ENCODE results near the gene RIT1. TPM values are rescaled to one million over a fixed set of nuclear protein-coding genes. Genes with fewer than 3 reads are reported as not detected.

RIT1 gene
- total and polyA plus RNA-seq, 5 experiments from 2014 or later, result 16.4 to 42.5 (median 18.0) TPM

DNA sequence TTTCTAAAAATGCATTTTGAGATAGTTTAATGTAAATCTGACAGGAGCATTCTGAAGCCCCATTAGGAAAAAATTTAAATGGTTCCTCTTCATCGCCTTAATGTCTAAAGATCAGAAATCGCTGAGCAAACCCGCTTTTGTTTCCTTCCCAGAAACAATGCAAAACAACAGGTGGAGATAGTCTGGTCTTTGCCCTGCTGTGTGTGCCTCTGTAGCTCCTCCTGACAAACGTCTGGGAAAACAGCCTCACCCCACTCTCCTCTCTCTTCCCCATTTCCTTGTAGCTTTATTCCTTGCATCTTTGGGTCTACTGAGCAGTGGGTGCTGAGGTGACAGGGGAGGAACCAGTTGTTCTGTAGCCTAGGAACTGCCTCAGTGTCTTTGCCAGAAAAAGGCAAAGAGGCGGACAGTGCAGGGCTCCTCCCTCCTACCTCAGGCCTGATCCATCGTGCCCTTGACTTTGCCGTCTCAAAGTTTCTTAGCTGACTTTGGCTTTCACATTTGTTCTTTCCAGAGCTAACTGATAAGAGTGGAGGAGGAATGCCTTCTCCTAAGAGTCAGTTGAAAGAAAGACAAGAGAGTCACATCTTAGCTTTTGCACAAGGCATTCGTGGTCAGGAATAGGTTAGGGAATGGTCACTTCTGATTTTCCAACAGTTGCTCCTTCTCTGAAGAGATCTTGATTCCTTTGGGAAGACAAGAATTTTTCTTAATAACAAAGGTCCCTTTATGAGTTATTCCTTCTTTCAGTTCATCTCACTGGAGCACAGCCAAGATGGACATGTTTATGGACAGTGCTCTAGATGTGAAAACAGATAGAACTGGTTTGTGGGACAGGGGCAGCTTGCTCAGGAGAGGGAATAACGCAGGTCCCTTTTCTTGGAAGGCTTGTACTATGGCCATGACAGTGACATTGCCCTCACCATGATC lies 26.9 kb downstream of the RIT1 start:
- no peak for ATAC-seq
- no peaks in the 10 kb centered on the region for H3K9me3 Mint-ChIP-seq
- H3K36me3 Mint-ChIP-seq, result no peaks in the 10 kb centered on the region
- H3K27ac Mint-ChIP-seq, result peak overlapping the region in 1 of 10 donors; percentile 49
- POLR2A ChIA-PET, result no interaction called here
- no peak overlapping the region for H3K4me3 Mint-ChIP-seq
- no peak for DNase-seq
- peaks cover 0 to 2% (median 0%) of the 10 kb centered on the region in 4 donors for H3K4me1 Mint-ChIP-seq
- H3K27me3 Mint-ChIP-seq, result no peaks in the 10 kb centered on the region

GRCh38 chr1:155882766-155883165 lies 28.4 kb downstream of the RIT1 start:
- POLR2A ChIA-PET, result no interaction called here
- Mint-ChIP-seq H3K4me1 (peaks cover 0 to 2% (median 0%) of the 10 kb centered on the region in 4 donors), H3K36me3 (no peaks in the 10 kb centered on the region), H3K27me3 (no peaks in the 10 kb centered on the region), H3K27ac (no peak overlapping the region), H3K4me3 (no peak overlapping the region), H3K9me3 (no peaks in the 10 kb centered on the region)
- ATAC-seq, result no peak
- DNase-seq, result no peak

- H3K4me3 Mint-ChIP-seq, result no peak overlapping the region
- peaks cover 0 to 2% (median 0%) of the 10 kb centered on the region in 4 donors for H3K4me1 Mint-ChIP-seq
- H3K9me3 Mint-ChIP-seq, result no peaks in the 10 kb centered on the region
- DNase-seq, result no peak
- POLR2A ChIA-PET, result no interaction called here
- no peak overlapping the region for H3K27ac Mint-ChIP-seq
- H3K27me3 Mint-ChIP-seq, result no peaks in the 10 kb centered on the region
- no peaks in the 10 kb centered on the region for H3K36me3 Mint-ChIP-seq
- no peak for ATAC-seq
Measured at GRCh38 chr1:155882235-155882634, 28.9 kb downstream of the RIT1 start.

DNA sequence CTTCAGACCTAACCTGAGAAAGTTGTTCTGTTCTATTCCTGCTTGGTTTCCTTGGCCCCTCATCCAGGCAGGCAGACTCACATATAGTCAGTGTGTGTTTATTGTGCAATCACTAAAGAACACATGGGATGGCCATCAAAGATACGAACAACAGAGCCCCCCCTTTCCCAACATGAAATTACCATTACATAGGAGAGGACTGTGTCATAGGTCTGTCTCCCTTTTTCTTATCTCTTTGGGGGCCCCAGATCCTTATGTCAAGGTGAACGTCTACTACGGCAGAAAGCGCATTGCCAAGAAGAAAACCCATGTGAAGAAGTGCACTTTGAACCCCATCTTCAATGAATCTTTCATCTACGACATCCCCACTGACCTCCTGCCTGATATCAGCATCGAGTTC lies 30.2 kb downstream of the RIT1 start:
- H3K9me3 Mint-ChIP-seq, result no peaks in the 10 kb centered on the region
- no peak overlapping the region for H3K27ac Mint-ChIP-seq
- POLR2A ChIA-PET, result interaction anchor here (0.6 kb wide), 1 partner anchor 50 kb away, joined by 7 read pairs; no protein-coding TSS in a partner anchor
- DNase-seq, result no peak
- no peaks in the 10 kb centered on the region for H3K36me3 Mint-ChIP-seq
- H3K27me3 Mint-ChIP-seq, result no peaks in the 10 kb centered on the region
- H3K4me3 Mint-ChIP-seq, result no peak overlapping the region
- no peak for ATAC-seq
- H3K4me1 Mint-ChIP-seq, result peaks cover 0 to 2% (median 0%) of the 10 kb centered on the region in 4 donors

DNA sequence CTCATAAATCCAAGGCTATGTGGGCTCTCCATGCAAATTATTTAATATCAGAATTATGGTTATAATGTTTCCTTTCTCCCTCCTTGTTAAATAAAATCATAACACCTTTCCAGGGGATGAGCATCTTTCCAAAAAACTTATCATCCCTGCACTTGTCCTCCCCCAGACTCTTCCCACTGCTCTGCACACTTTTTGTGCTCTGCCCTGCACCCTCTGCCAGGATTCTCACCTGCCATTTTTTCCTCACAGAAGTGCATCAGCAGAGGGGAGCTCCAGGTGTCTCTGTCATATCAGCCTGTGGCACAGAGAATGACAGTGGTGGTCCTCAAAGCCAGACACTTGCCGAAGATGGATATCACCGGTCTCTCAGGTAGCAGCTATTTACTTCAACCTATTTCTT lies 30.9 kb downstream of the RIT1 start:
- H3K36me3 Mint-ChIP-seq, result no peaks in the 10 kb centered on the region
- ATAC-seq, result no peak
- no peaks in the 10 kb centered on the region for H3K27me3 Mint-ChIP-seq
- DNase-seq, result no peak
- peaks cover 0 to 2% (median 0%) of the 10 kb centered on the region in 4 donors for H3K4me1 Mint-ChIP-seq
- POLR2A ChIA-PET, result interaction anchor here (0.6 kb wide), 1 partner anchor 51 kb away, joined by 7 read pairs; no protein-coding TSS in a partner anchor
- no peak overlapping the region for H3K27ac Mint-ChIP-seq
- no peak overlapping the region for H3K4me3 Mint-ChIP-seq
- H3K9me3 Mint-ChIP-seq, result no peaks in the 10 kb centered on the region

DNA sequence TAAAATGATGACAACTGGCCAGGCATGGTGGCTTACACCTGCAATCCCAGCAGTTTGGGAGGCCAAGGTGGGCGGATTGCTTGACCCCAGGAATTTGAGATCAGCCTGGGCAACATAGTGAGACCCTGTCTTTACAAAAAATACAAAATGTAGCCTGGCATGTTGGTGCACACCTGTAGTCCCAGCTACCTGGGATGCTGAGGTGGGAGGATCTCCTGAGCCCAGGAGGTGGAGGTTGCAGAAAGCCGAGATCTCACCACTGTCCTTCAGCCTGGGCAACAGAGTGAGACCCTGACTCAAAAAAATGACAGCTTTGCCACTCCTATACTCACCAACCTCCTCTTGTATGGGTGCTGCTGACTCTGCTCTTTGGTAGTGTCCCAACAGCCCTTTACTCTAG lies 33.2 kb downstream of the RIT1 start:
- POLR2A ChIA-PET, result no interaction called here
- Mint-ChIP-seq H3K27ac (peak overlapping the region in 1 of 10 donors; percentile 36), H3K4me3 (no peak overlapping the region), H3K36me3 (no peaks in the 10 kb centered on the region), H3K27me3 (no peaks in the 10 kb centered on the region), H3K4me1 (peaks cover 0 to 2% (median 0%) of the 10 kb centered on the region in 4 donors), H3K9me3 (no peaks in the 10 kb centered on the region)
- DNase-seq, result no peak
- no peak for ATAC-seq

- POLR2A ChIA-PET, result interaction anchor here (0.6 kb wide), 2 partner anchors 20 to 29 kb away, joined by 3 to 7 read pairs; no protein-coding TSS in a partner anchor
- Mint-ChIP-seq H3K4me3 (no peak overlapping the region), H3K9me3 (no peaks in the 10 kb centered on the region), H3K27me3 (no peaks in the 10 kb centered on the region), H3K4me1 (no peaks in the 10 kb centered on the region), H3K27ac (no peak overlapping the region), H3K36me3 (no peaks in the 10 kb centered on the region)
- no peak for DNase-seq
- ATAC-seq, result no peak
Measured at GRCh38 chr1:155873860-155874259, 37.3 kb downstream of the RIT1 start.

GRCh38 chr1:155872527-155872926 lies 38.6 kb downstream of the RIT1 start:
- Mint-ChIP-seq H3K27ac (peak overlapping the region in 1 of 10 donors; percentile 64), H3K27me3 (no peaks in the 10 kb centered on the region), H3K36me3 (no peaks in the 10 kb centered on the region), H3K4me3 (no peak overlapping the region), H3K4me1 (no peaks in the 10 kb centered on the region), H3K9me3 (no peaks in the 10 kb centered on the region)
- ATAC-seq (no peak), DNase-seq (no peak)
- POLR2A ChIA-PET, result interaction anchor here (2.1 kb wide), 1 partner anchor 13 kb away, joined by 6 read pairs; the partner anchor contains the start of gene SYT11

GRCh38 chr1:155871390-155871789 lies 39.8 kb downstream of the RIT1 start:
- Mint-ChIP-seq H3K36me3 (no peaks in the 10 kb centered on the region), H3K27me3 (no peaks in the 10 kb centered on the region), H3K4me3 (no peak overlapping the region), H3K27ac (no peak overlapping the region), H3K9me3 (no peaks in the 10 kb centered on the region), H3K4me1 (no peaks in the 10 kb centered on the region)
- DNase-seq (no peak), ATAC-seq (no peak)
- POLR2A ChIA-PET, result interaction anchor here (2.1 kb wide), 1 partner anchor 12 kb away, joined by 6 read pairs; the partner anchor contains the start of gene SYT11

- Mint-ChIP-seq H3K4me1 (no peaks in the 10 kb centered on the region), H3K27me3 (no peaks in the 10 kb centered on the region), H3K27ac (no peak overlapping the region), H3K9me3 (no peaks in the 10 kb centered on the region), H3K36me3 (no peaks in the 10 kb centered on the region), H3K4me3 (no peak overlapping the region)
- DNase-seq (no peak), ATAC-seq (no peak)
- POLR2A ChIA-PET, result no interaction called here
Measured at GRCh38 chr1:155867766-155868165, 43.4 kb downstream of the RIT1 start.

DNA sequence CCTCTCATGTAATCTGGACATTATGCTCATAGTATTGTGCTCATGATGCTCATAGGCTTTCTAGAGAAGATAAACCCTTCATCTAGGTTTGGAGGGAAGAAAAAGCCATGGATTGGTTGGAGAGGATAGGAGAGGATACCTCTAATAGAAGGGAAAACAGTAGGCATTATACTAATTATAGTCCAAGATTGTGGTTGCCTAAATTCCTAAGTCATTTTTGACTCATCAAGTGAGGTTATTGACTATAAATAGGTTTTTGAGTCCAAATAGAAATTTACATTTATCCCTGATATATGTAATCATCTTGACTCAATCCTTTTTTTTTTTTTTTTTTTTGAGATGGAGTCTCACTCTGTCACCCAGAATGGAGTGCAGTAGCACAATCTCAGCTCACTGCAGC lies 46.8 kb downstream of the RIT1 start:
- no peak overlapping the region for H3K4me3 Mint-ChIP-seq
- H3K9me3 Mint-ChIP-seq, result no peaks in the 10 kb centered on the region
- POLR2A ChIA-PET, result no interaction called here
- H3K4me1 Mint-ChIP-seq, result peaks cover 2 to 12% (median 11%) of the 10 kb centered on the region in 4 donors
- no peak overlapping the region for H3K27ac Mint-ChIP-seq
- ATAC-seq (no peak), DNase-seq (no peak)
- H3K27me3 Mint-ChIP-seq, result peaks cover 0 to 3% (median 1%) of the 10 kb centered on the region in 5 donors
- H3K36me3 Mint-ChIP-seq, result no peaks in the 10 kb centered on the region

- no peak overlapping the region for H3K27ac Mint-ChIP-seq
- peaks cover 0 to 3% (median 1%) of the 10 kb centered on the region in 5 donors for H3K27me3 Mint-ChIP-seq
- peaks cover 9 to 35% (median 22%) of the 10 kb centered on the region in 4 donors for H3K4me1 Mint-ChIP-seq
- H3K9me3 Mint-ChIP-seq, result no peaks in the 10 kb centered on the region
- ATAC-seq (no peak), DNase-seq (no peak)
- H3K36me3 Mint-ChIP-seq, result peaks cover 0 to 2% (median 0%) of the 10 kb centered on the region in 3 donors
- H3K4me3 Mint-ChIP-seq, result no peak overlapping the region
- POLR2A ChIA-PET, result interaction anchor here (0.8 to 1.0 kb wide), 2 partner anchors 11 to 115 kb away, joined by 3 to 4 read pairs; no protein-coding TSS in a partner anchor
Measured at GRCh38 chr1:155861896-155862295, 49.3 kb downstream of the RIT1 start.

DNA sequence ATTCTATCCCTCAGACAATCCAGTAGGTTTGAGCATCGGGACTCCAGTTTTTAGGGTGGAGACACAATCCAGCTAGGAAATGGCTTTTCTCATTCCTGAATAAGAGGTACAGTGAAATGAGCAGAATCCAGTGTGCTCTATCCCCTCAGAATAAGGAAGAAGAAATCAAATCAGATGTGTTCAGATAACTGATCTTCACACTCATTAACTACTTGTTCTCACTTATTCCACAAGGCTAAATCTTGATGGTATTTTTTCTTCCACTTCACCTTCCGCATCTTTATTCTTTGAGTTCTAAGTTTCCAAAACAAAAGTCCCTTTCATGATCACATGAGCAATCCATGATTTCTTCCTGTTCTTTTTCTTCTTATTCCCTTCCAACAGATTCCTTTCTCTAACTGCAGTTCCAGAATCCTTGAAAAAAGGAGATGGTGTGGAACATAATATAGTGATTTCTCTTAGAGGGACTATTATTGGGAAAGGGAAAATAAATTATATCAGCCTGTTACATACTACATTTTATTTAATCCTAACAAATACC lies 50.1 kb downstream of the RIT1 start:
- peak overlapping the region in 6 of 10 donors; percentile 33 to 97 (median 86) for H3K27ac Mint-ChIP-seq
- POLR2A ChIA-PET, result no interaction called here
- ATAC-seq (no peak), DNase-seq (no peak)
- H3K36me3 Mint-ChIP-seq, result peaks cover 0 to 2% (median 0%) of the 10 kb centered on the region in 3 donors
- no peaks in the 10 kb centered on the region for H3K9me3 Mint-ChIP-seq
- H3K4me3 Mint-ChIP-seq, result peak overlapping the region in 4 of 10 donors; percentile 11 to 90 (median 60)
- H3K4me1 Mint-ChIP-seq, result peaks cover 10 to 43% (median 30%) of the 10 kb centered on the region in 4 donors
- peaks cover 0 to 3% (median 1%) of the 10 kb centered on the region in 5 donors for H3K27me3 Mint-ChIP-seq
